Activated CD4-positive, alpha-beta T cell treated with anti-CD3 and anti-CD28 coated beads, Interleukin-2, Interleukin-4, amounts not matched to agents 100 ng/mL and 50 ng/mL, durations not matched to agents 16 hours and 8 hours (primary cell): ENCODE measurements around the gene ZNF157.

Experiments
- DNase-seq: peaks from one replicate; pipeline ENCODE4 v3.0.0-alpha.2; 2020; ENCODE audit warnings: low spot score

ZNF157 gene

DNA sequence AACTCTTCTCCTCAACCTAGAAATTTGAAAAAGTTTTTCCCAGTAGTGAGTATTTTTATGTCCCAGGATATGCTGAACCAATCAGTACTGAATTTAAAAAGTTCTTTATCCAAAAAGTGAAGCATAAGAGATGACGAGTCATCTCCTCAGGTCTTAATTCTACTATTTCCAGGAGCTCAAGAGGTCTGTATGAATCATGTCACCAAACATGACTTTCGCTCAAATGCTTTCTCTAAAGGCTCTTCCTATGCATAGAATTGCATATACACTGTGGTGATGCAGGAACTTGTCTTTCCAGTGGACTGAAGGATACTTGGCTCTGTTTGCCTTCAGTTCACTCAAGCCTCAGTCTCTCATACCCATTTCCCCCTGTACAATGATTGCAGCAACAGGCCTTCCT, 76.6 kb downstream of the ZNF157 start:
- DNase-seq: no peak

GRCh38 chrX:47447607-47448006, 77.2 kb downstream of the ZNF157 start:
- DNase-seq: no peak

- DNase-seq: no peak
These were observed 77.9 kb downstream of the ZNF157 start for GRCh38 chrX:47448165-47448806.

GRCh38 chrX:47452112-47452511, 81.7 kb downstream of the ZNF157 start:
- DNase-seq: no peak

DNA sequence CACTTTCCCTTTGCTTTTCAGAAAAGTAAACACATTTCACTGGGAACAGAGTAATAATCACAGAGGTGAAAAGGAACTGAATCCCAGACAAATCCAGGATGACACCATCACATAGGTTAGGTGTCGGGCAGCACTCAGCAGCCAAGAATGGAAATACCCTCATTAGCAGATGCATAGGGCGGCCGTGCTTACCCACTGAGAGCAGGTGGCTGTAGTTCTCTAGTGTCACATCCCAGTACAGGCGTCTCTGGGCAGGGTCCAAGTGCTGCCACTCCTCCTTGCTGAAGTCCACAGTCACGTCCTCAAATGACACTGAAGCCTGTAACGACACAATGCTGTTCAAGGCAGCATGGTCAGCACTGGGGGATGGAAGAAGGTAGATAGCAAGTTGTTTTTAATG, 85.7 kb downstream of the ZNF157 start:
- DNase-seq: no peak

- DNase-seq: no peak
These were observed 88.2 kb downstream of the ZNF157 start for GRCh38 chrX:47458528-47458927.

DNA sequence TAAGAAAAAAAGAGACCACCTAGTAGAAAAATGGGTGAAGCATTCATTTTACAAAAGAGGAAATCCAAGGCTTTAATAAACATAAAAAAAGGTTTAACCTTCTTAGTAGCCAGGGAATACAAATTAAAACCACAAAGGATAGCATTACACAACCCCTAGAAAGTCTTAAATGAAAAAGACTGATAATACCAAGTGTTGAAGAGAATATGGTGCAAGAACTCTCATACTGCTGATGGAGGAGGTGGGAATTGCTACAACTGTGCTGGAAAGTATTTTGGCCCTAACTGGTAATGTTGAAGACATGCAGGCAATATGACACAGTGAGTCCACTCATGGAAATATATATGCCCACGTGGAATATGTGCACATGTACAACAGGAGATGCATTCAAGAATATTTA, 90.2 kb downstream of the ZNF157 start:
- DNase-seq: no peak
